GM19328 (cell line): ENCODE measurements around the gene BCL3.
"Not testable (repeated sequence)": the region's sequence is repeated elsewhere in the genome, so short reads cannot be mapped to it uniquely, and the experiment has no call there.

Source experiments
- ATAC-seq: cut with Tn5 transposase; IDR thresholded peaks from one replicate; pipeline ENCODE4 v1.9.1; 2021; ENCODE audit warnings: mild to moderate bottlenecking, moderate library complexity; ENCODE audit not compliant: unreplicated experiment

The BCL3 gene

GRCh38 chr19:44748426-44749254 lies at the start of gene BCL3:
TSS of gene BCL3 (plus strand) at chr19:44748708. CDS start at chr19:44748791, 83 bp downstream.
- ATAC-seq: no peak

GRCh38 chr19:44700547-44700946 lies 48.0 kb upstream of the BCL3 start:
- ATAC-seq: no peak

GRCh38 chr19:44701228-44701627 lies 47.3 kb upstream of the BCL3 start:
- ATAC-seq: no peak

- no peak for ATAC-seq
These were observed 45.8 kb upstream of the BCL3 start for GRCh38 chr19:44702551-44703176.

- ATAC-seq: no peak
These were observed 45.0 kb upstream of the BCL3 start for GRCh38 chr19:44703336-44704078.

- ATAC-seq: no peak
These were observed 43.5 kb upstream of the BCL3 start for GRCh38 chr19:44704982-44705381.

GRCh38 chr19:44705502-44706010 lies 43.0 kb upstream of the BCL3 start:
- ATAC-seq: no peak

GRCh38 chr19:44706506-44707236 lies 41.8 kb upstream of the BCL3 start:
- ATAC-seq: no peak

GRCh38 chr19:44707794-44708193 lies 40.7 kb upstream of the BCL3 start:
- no peak for ATAC-seq

- ATAC-seq: no peak
These were observed 39.6 kb upstream of the BCL3 start for GRCh38 chr19:44708940-44709339.

- not testable (repeated sequence) for ATAC-seq
These were observed 38.9 kb upstream of the BCL3 start for GRCh38 chr19:44709434-44710266.

GRCh38 chr19:44710483-44710882 lies 38.0 kb upstream of the BCL3 start:
- no peak for ATAC-seq

- ATAC-seq: no peak
These were observed 35.5 kb upstream of the BCL3 start for GRCh38 chr19:44712864-44713515.

- no peak for ATAC-seq
These were observed 33.8 kb upstream of the BCL3 start for GRCh38 chr19:44714597-44715169.

- no peak for ATAC-seq
These were observed 30.9 kb upstream of the BCL3 start for GRCh38 chr19:44717603-44718002.

GRCh38 chr19:44718441-44719261 lies 29.9 kb upstream of the BCL3 start:
- no peak for ATAC-seq

GRCh38 chr19:44719262-44719701 lies 29.2 kb upstream of the BCL3 start:
- ATAC-seq: no peak

GRCh38 chr19:44720396-44720795 lies 28.1 kb upstream of the BCL3 start:
- not testable (repeated sequence) for ATAC-seq
